Fibroblast of lung (primary cell): Measurements from ENCODE around the gene STIMATE. TPM values are rescaled to one million over a fixed set of nuclear protein-coding genes. Genes with fewer than 3 reads are reported as not detected.

Experiments
- DNase-seq, 2 donors: peaks; one replicate each; pipeline versions ENCODE4 v3.0.0 to v3.0.0-alpha.2; 2010; ENCODE audit warnings: low read depth in 2 of 2
- H2AFZ ChIP-seq: 2 replicates; pipeline ENCODE4 v1.5.1; 2012; ENCODE audit warnings: low read length, control low read depth, inconsistent platforms
- H3K27ac ChIP-seq: 2 replicates; pipeline ENCODE4 v1.5.1; 2011; ENCODE audit warnings: low read length, control low read depth; ENCODE audit not compliant: insufficient read depth
- H3K27me3 ChIP-seq: 2 replicates; pipeline ENCODE4 v1.5.1; 2011; ENCODE audit warnings: mild to moderate bottlenecking, low read length; ENCODE audit not compliant: control insufficient read depth, insufficient read depth
- H3K36me3 ChIP-seq: 2 replicates; pipeline ENCODE4 v1.5.1; 2011; ENCODE audit warnings: low read length; ENCODE audit not compliant: control insufficient read depth, insufficient read depth
- H3K4me1 ChIP-seq: 2 replicates; pipeline ENCODE4 v1.5.1; 2011; ENCODE audit warnings: low read length; ENCODE audit not compliant: control insufficient read depth, insufficient read depth; ENCODE audit errors: extremely low read depth
- H3K4me2 ChIP-seq: 2 replicates; pipeline ENCODE4 v1.5.1; 2011; ENCODE audit warnings: low read length, control low read depth; ENCODE audit not compliant: insufficient read depth; ENCODE audit errors: extremely low read depth
- H3K4me3 ChIP-seq, 4 experiments: fragments of 200-600 bp in 1 of 4; sonication (generic) in 1 of 4; replicated peaks in 1 of 4; 2 replicates each; pipeline ENCODE4 v1.5.1; 2011 to 2016; ENCODE audit warnings: low read length in 4 of 4, low read depth in 3 of 4, mild to moderate bottlenecking in 3 of 4, control low read depth in 2 of 4, inconsistent platforms in 1 of 4, mixed read lengths in 1 of 4; ENCODE audit not compliant: insufficient read depth in 1 of 4; ENCODE audit errors: control extremely low read depth in 1 of 4
- H3K79me2 ChIP-seq: 2 replicates; pipeline ENCODE4 v1.5.1; 2012; ENCODE audit warnings: mild to moderate bottlenecking, low read length, inconsistent platforms; ENCODE audit not compliant: control insufficient read depth, insufficient read depth
- H3K9ac ChIP-seq: 2 replicates; pipeline ENCODE4 v1.5.1; 2011; ENCODE audit warnings: mild to moderate bottlenecking, low read length, control low read depth; ENCODE audit not compliant: insufficient read depth
- H3K9me3 ChIP-seq: 2 replicates; pipeline ENCODE4 v1.5.1; 2012; ENCODE audit warnings: low read depth, low read length; ENCODE audit not compliant: control insufficient read depth, insufficient read depth
- H4K20me1 ChIP-seq: 2 replicates; pipeline ENCODE4 v1.5.1; 2011; ENCODE audit warnings: low read length; ENCODE audit not compliant: control insufficient read depth, insufficient read depth; ENCODE audit errors: extremely low read depth
- EZH2 ChIP-seq: IDR thresholded peaks from 2 replicates; pipeline ENCODE4 v1.5.1; 2012; ENCODE audit warnings: low read length, control low read depth, mild to moderate bottlenecking; ENCODE audit errors: missing control alignments
- polyA plus RNA-seq, 2 donors: library from polyadenylated mRNA; depleted of rRNA in 1 of 2; stranded (reverse) in 1 of 2; unstranded in 1 of 2; fragments of >200 nt; gene quantifications; 2 replicates each; pipeline ENCODE4 v1.2.1, GENCODE V29; 2011 to 2012; ENCODE audit warnings: missing spikeins in 1 of 2
- total RNA-seq: library from RNA; depleted of rRNA; stranded (reverse); fragments of >200 nt; gene quantifications from 2 replicates; pipeline ENCODE4 v1.2.1, GENCODE V29; 2014
- TF ChIP-seq, protein P1 (sequence below), 2 donors: IDR thresholded peaks in 1 of 2; conservative IDR thresholded peaks in 1 of 2; 1 replicate in 1 of 2; 2 replicates in 1 of 2; pipeline ENCODE4 v1.5.1; 2011 to 2012; ENCODE audit warnings: low read length in 2 of 2, control low read depth in 1 of 2, inconsistent platforms in 1 of 2, low read depth in 1 of 2, mild to moderate bottlenecking in 1 of 2

Gene STIMATE
- total and polyA plus RNA-seq, 2 donors (not counting 1 experiment from before 2014, with no cell fraction given) = 11.6 to 13.0 TPM

- DNase-seq = no peak
- no peak overlapping the region for H2AFZ ChIP-seq
Observed at GRCh38 chr3:52820736-52821135, 76.6 kb downstream of the STIMATE start.

GRCh38 chr3:52819936-52820335, 77.4 kb downstream of the STIMATE start:
- Histone ChIP-seq H2AFZ (no peak overlapping the region), H4K20me1 (no peaks in the 10 kb centered on the region), H3K4me2 (no peak overlapping the region)

More at GRCh38 chr3:52820736-52821135, 76.6 kb downstream of the STIMATE start:
- no peak overlapping the region for H3K4me3 ChIP-seq
- H3K9ac ChIP-seq = no peak overlapping the region
- no peaks in the 10 kb centered on the region for H3K9me3 ChIP-seq
- peaks cover 2% of the 10 kb centered on the region for H3K27me3 ChIP-seq
- no peaks in the 10 kb centered on the region for H3K36me3 ChIP-seq
- H3K4me2 ChIP-seq = no peak overlapping the region
- H3K4me1 ChIP-seq = no peaks in the 10 kb centered on the region
- no peak overlapping the region for H3K27ac ChIP-seq
- TF ChIP-seq, protein P1, sequence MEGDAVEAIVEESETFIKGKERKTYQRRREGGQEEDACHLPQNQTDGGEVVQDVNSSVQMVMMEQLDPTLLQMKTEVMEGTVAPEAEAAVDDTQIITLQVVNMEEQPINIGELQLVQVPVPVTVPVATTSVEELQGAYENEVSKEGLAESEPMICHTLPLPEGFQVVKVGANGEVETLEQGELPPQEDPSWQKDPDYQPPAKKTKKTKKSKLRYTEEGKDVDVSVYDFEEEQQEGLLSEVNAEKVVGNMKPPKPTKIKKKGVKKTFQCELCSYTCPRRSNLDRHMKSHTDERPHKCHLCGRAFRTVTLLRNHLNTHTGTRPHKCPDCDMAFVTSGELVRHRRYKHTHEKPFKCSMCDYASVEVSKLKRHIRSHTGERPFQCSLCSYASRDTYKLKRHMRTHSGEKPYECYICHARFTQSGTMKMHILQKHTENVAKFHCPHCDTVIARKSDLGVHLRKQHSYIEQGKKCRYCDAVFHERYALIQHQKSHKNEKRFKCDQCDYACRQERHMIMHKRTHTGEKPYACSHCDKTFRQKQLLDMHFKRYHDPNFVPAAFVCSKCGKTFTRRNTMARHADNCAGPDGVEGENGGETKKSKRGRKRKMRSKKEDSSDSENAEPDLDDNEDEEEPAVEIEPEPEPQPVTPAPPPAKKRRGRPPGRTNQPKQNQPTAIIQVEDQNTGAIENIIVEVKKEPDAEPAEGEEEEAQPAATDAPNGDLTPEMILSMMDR (conservative IDR thresholded peaks at IDR 0.05 in 1 of 2, IDR thresholded peaks at IDR 0.05 in 1 of 2; ENCODE audit: low read depth in 1 of 2, low read length in 2 of 2) = peak; percentile 48 to 64
- no peak for TF ChIP-seq EZH2
- H4K20me1 ChIP-seq = no peaks in the 10 kb centered on the region
- no peaks in the 10 kb centered on the region for H3K79me2 ChIP-seq

GRCh38 chr3:52817860-52818259, 79.5 kb downstream of the STIMATE start:
- no peaks in the 10 kb centered on the region for H3K9me3 ChIP-seq
- H3K27ac ChIP-seq = no peak overlapping the region
- H4K20me1 ChIP-seq = no peaks in the 10 kb centered on the region
- H3K4me2 ChIP-seq = no peak overlapping the region
- no peak for DNase-seq
- no peak overlapping the region for H3K9ac ChIP-seq
- no peak overlapping the region for H3K4me3 ChIP-seq
- no peaks in the 10 kb centered on the region for H3K79me2 ChIP-seq
- no peaks in the 10 kb centered on the region for H3K4me1 ChIP-seq
- no peaks in the 10 kb centered on the region for H3K36me3 ChIP-seq
- peaks cover 2% of the 10 kb centered on the region for H3K27me3 ChIP-seq
- no peak overlapping the region for H2AFZ ChIP-seq
- TF ChIP-seq, protein P1 (conservative IDR thresholded peaks at IDR 0.05 in 1 of 2, IDR thresholded peaks at IDR 0.05 in 1 of 2; ENCODE audit: low read depth in 1 of 2, low read length in 2 of 2) = no peak
- TF ChIP-seq EZH2 = no peak

More at GRCh38 chr3:52819936-52820335, 77.4 kb downstream of the STIMATE start:
- no peak for DNase-seq
- H3K4me1 ChIP-seq = no peaks in the 10 kb centered on the region
- peaks cover 2% of the 10 kb centered on the region for H3K27me3 ChIP-seq
- H3K4me3 ChIP-seq = no peak overlapping the region
- H3K27ac ChIP-seq = no peak overlapping the region
- H3K36me3 ChIP-seq = no peaks in the 10 kb centered on the region
- H3K9ac ChIP-seq = no peak overlapping the region
- H3K79me2 ChIP-seq = no peaks in the 10 kb centered on the region
- H3K9me3 ChIP-seq = no peaks in the 10 kb centered on the region
- TF ChIP-seq EZH2 = no peak
- TF ChIP-seq, protein P1 (conservative IDR thresholded peaks at IDR 0.05 in 1 of 2, IDR thresholded peaks at IDR 0.05 in 1 of 2; ENCODE audit: low read depth in 1 of 2, low read length in 2 of 2) = no peak
